ENCODE measurements around the gene FXYD7. TPM values are rescaled to one million over a fixed set of nuclear protein-coding genes. Genes with fewer than 3 reads are reported as not detected.
"Not testable (repeated sequence)": the region's sequence is repeated elsewhere in the genome, so short reads cannot be mapped to it uniquely, and the experiment has no call there.

Gene FXYD7
- total RNA-seq, 2 donors from 2014 or later = 0.40 to 1.4 TPM

DNA sequence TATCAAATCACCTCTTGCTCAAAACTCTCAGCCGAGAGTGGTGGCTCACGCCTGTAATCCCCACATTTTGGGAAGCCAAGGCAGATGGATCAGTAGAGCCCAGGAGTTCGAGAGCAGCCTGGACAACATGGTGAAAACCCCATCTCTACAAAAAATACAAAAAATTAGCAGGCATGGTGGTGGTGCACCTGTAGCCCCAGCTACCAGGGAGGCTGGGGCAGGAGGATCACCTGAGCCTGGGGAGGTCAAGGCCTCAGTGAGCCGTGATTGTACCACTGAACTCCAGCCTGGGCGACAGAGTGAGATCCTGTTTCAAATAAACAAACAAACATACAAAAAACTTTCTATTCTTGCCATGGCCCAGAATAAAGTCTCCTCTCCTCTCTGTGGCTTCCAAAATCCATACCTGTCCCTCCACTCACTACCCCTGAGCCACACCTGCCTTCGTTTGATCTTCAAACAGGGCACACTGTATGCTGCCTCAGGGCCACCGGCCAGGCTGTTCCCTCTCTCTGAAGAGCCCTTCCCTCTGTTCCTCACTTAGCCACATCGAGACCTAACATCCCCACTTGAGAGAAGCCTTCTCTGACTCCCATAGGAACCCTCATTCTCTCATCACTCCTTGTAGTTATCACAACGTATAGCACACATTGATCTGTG lies 14.5 kb upstream of the FXYD7 start:
- no peak for ATAC-seq (replicated peaks)
- Mint-ChIP-seq H3K4me1 (peaks cover 13% of the 10 kb centered on the region), H3K36me3 (ENCODE audit: low read depth) (no peaks in the 10 kb centered on the region), H3K27ac (no peak overlapping the region), H3K9me3 (peaks cover 8% of the 10 kb centered on the region), H3K27me3 (no peaks in the 10 kb centered on the region), H3K4me3 (no peak overlapping the region)

DNA sequence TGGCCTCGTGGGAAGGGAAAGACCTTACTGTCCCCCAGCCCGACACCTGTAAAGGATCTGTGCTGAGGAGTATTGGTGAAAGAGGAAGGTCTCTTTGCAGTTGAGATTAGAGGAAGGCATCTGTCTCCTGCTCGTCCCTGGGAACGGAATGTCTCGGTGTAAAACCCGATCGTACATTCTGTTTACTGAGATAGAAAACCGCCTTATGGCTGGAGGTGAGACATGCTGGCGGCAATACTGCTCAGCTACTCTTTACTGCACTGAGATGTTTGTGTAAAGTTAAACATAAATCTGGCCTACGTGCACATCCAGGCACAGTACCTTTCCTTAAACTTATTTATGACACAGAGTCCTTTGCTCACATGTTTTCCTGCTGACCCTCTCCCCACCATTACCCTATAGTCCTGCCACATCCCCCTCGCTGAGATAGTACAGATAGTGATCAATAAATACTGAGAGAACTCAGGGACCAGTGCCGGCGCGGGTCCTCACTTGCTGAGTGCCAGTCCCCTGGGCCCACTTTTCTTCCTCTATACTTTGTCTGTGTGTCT lies 13.3 kb upstream of the FXYD7 start:
- H3K27ac Mint-ChIP-seq; H3K4me3 Mint-ChIP-seq; H3K27me3 Mint-ChIP-seq; H3K9me3 Mint-ChIP-seq; ATAC-seq (replicated peaks); H3K36me3 Mint-ChIP-seq (ENCODE audit: low read depth); H3K4me1 Mint-ChIP-seq: not testable (repeated sequence)

- H3K4me1 Mint-ChIP-seq = peaks cover 5% of the 10 kb centered on the region
- no peak for ATAC-seq (replicated peaks)
- peaks cover 8% of the 10 kb centered on the region for H3K9me3 Mint-ChIP-seq
- no peak overlapping the region for H3K27ac Mint-ChIP-seq
- H3K27me3 Mint-ChIP-seq = no peaks in the 10 kb centered on the region
- H3K4me3 Mint-ChIP-seq = no peak overlapping the region
- H3K36me3 Mint-ChIP-seq (ENCODE audit: low read depth) = no peaks in the 10 kb centered on the region
These were observed 12.0 kb upstream of the FXYD7 start for GRCh38 chr19:35130761-35131720.

GRCh38 chr19:35132254-35132653 lies 10.8 kb upstream of the FXYD7 start:
- Mint-ChIP-seq H3K4me3 (no peak overlapping the region), H3K9me3 (peaks cover 8% of the 10 kb centered on the region), H3K36me3 (ENCODE audit: low read depth) (no peaks in the 10 kb centered on the region), H3K27me3 (no peaks in the 10 kb centered on the region), H3K4me1 (peaks cover 5% of the 10 kb centered on the region), H3K27ac (no peak overlapping the region)
- ATAC-seq (replicated peaks) = no peak

DNA sequence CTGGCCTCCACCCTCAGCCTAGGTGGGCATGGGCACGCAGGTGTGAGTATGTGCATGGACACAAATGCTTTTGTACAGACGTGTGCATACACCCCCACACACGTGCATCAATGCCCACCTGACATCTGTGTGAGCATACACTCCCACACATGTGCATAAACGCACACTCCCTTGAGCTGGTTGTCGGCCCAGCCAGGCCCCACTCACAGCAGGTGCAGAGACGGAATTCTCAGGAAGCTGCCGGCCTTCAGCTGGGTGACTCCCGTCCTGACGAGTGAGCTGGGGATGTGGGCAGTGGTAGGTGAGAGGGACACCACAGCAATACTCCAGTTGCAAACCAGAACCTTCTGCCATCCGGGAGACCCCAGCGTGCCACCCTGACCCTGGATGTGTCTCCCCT lies 9.2 kb upstream of the FXYD7 start:
- no peak overlapping the region for H3K4me3 Mint-ChIP-seq
- H3K9me3 Mint-ChIP-seq = peaks cover 8% of the 10 kb centered on the region
- no peaks in the 10 kb centered on the region for H3K27me3 Mint-ChIP-seq
- H3K4me1 Mint-ChIP-seq = peaks cover 5% of the 10 kb centered on the region
- no peak overlapping the region for H3K27ac Mint-ChIP-seq
- no peaks in the 10 kb centered on the region for H3K36me3 Mint-ChIP-seq (ENCODE audit: low read depth)
- no peak for ATAC-seq (replicated peaks)

DNA sequence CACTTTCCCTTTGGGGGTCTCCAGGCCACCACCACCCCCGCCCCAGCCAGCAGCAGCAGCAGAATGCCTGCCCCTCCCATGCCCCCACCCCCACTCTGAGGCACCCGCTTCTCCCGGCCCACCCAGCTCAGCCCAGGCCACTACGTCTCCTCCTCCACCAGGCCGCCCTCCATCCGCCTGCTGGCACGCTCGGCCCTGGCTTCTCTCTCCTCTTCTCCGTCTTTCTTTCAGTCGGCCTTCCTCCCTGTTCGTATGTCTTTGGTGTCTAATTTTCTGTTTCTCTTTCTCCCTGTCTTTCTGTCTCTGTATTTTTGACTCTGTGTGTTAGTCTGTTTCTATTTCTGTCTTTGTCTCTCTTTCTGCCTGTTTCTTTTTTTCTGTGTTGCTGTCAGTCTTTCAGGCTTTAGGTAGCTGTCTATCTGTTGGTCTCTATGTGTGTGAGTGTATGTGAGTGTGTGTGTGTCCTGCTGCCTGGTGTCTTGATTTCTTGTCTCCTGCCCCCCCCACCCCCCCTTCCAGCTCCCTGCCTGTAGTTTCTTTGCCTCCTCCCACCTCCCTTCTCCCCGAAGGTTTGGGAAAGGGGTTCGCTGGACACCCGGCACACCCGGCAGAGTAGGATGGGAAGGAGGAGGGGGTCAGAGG lies 8.3 kb upstream of the FXYD7 start, which contains the start of gene LGI4:
Gene LGI4 (minus strand): TSS at position 459 of the 642 bp plus-strand sequence. CDS start 379 bp downstream, at position 80.
- ATAC-seq (replicated peaks) = no peak
- Mint-ChIP-seq H3K36me3 (ENCODE audit: low read depth) (no peaks in the 10 kb centered on the region), H3K27me3 (no peaks in the 10 kb centered on the region), H3K4me3 (no peak within 1 kb of the TSS), H3K4me1 (peaks cover 5% of the 10 kb centered on the region), H3K27ac (no peak within 1 kb of the TSS), H3K9me3 (peaks cover 8% of the 10 kb centered on the region)

DNA sequence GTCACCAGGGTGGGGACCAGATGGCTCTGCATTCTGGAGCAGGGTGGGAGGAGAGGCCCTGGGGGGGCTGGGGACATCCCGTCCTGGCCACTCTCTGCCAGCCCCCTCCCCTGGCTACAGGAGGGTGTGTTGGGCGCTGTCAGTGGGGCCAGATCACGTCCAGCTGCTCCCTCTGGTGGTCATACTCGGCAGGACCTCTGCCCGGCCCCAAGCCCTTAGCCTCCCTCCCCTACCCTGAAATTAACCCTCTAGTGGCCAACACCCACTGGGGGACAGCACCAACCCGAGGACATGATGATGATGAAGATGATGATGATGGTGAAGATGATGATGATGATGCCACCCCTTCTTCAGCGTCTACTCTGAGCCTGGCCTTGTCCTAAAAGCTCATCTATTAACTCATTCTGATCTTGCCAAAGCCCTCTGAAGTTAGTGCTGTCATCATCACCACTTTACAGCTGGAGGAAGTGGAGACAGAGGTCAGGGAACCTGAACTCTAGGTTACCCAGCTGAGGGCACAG lies 7.6 kb upstream of the FXYD7 start:
- H3K27ac Mint-ChIP-seq = no peak overlapping the region
- H3K27me3 Mint-ChIP-seq = no peaks in the 10 kb centered on the region
- H3K9me3 Mint-ChIP-seq = peaks cover 8% of the 10 kb centered on the region
- peak; percentile 93 for ATAC-seq (replicated peaks)
- no peak overlapping the region for H3K4me3 Mint-ChIP-seq
- H3K4me1 Mint-ChIP-seq = peaks cover 5% of the 10 kb centered on the region
- H3K36me3 Mint-ChIP-seq (ENCODE audit: low read depth) = no peaks in the 10 kb centered on the region

DNA sequence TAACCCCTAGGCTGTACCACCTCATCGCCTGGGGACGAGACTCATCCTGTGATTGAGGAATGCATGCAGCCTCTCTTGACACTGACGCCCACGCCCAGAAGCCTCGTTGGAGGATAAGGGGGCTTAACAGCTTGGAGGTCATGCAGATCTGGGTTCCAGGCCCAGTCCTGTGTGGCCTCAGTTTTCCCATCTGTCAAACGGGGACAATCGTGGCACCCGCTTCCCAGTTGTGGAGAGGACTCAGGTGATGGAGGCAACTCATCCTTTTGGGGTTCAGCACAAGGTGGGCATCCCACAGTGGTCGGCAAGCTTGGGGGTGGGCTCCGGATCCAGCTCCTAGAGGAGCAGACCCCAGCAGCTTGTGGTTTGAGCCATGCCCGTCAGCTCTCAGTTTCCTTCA lies 6.8 kb upstream of the FXYD7 start:
- H3K4me1 Mint-ChIP-seq = peaks cover 13% of the 10 kb centered on the region
- H3K9me3 Mint-ChIP-seq = peaks cover 8% of the 10 kb centered on the region
- no peak overlapping the region for H3K27ac Mint-ChIP-seq
- H3K4me3 Mint-ChIP-seq = no peak overlapping the region
- no peaks in the 10 kb centered on the region for H3K27me3 Mint-ChIP-seq
- no peaks in the 10 kb centered on the region for H3K36me3 Mint-ChIP-seq (ENCODE audit: low read depth)
- no peak for ATAC-seq (replicated peaks)

- no peak for ATAC-seq (replicated peaks)
- Mint-ChIP-seq H3K36me3 (ENCODE audit: low read depth) (no peaks in the 10 kb centered on the region), H3K27ac (no peak overlapping the region), H3K4me3 (no peak overlapping the region), H3K4me1 (peaks cover 17% of the 10 kb centered on the region), H3K27me3 (no peaks in the 10 kb centered on the region), H3K9me3 (peaks cover 8% of the 10 kb centered on the region)
These were observed 5.9 kb upstream of the FXYD7 start for GRCh38 chr19:35136977-35137702.

DNA sequence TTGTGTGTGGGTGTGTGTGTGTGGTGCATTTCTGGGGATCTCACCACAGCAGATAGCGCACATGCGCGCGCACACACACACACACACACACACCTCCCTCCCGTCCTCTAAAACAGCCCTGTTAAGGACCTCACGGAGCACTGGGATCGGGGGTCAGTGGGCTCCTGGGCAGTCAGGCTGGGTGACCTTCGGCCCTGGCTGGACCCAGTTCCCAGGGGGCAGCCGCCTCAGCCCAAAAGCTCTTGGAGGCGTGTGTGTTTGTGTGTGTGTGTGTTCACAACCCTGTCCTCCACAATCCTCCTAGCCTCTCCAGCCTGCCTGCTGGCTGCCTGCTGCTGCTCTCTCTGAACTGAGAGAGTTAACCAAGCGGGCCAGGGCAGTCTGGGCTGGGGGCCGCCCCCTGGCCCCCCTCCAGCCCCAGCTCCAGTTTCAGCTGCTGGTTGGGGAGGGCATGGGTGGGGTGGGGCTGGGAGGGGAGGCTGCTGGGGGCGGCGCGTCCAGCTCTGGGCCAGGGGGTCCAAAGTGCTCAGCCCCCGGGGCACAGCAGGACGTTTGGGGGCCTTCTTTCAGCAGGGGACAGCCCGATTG lies 4.7 kb upstream of the FXYD7 start, which contains the start of gene FXYD1:
Gene FXYD1 (plus strand): TSS at position 520 of the 588 bp plus-strand sequence. CDS start 1,256 bp downstream, outside the sequence.
- H3K9me3 Mint-ChIP-seq = no peaks in the 10 kb centered on the region
- peaks cover 17% of the 10 kb centered on the region for H3K4me1 Mint-ChIP-seq
- no peaks in the 10 kb centered on the region for H3K36me3 Mint-ChIP-seq (ENCODE audit: low read depth)
- no peak within 1 kb of the TSS for H3K4me3 Mint-ChIP-seq
- no peak for ATAC-seq (replicated peaks)
- no peaks in the 10 kb centered on the region for H3K27me3 Mint-ChIP-seq
- H3K27ac Mint-ChIP-seq = no peak within 1 kb of the TSS

- peaks cover 22% of the 10 kb centered on the region for H3K4me1 Mint-ChIP-seq
These were observed 2.7 kb upstream of the FXYD7 start for GRCh38 chr19:35140207-35140961.

GRCh38 chr19:35140962-35141836 lies 1.9 kb upstream of the FXYD7 start:
- H3K27me3 Mint-ChIP-seq = no peaks in the 10 kb centered on the region
- H3K4me3 Mint-ChIP-seq = peak overlapping the region; percentile 90
- peak overlapping the region; percentile 51 for H3K27ac Mint-ChIP-seq
- H3K36me3 Mint-ChIP-seq (ENCODE audit: low read depth) = no peaks in the 10 kb centered on the region
- ATAC-seq (replicated peaks) = peak; percentile 90
- no peaks in the 10 kb centered on the region for H3K9me3 Mint-ChIP-seq
- peaks cover 22% of the 10 kb centered on the region for H3K4me1 Mint-ChIP-seq

More at GRCh38 chr19:35140207-35140961, 2.7 kb upstream of the FXYD7 start:
- Mint-ChIP-seq H3K27ac (peak overlapping the region; percentile 51), H3K4me3 (peak overlapping the region; percentile 90), H3K27me3 (no peaks in the 10 kb centered on the region), H3K36me3 (ENCODE audit: low read depth) (no peaks in the 10 kb centered on the region), H3K9me3 (no peaks in the 10 kb centered on the region)
- no peak for ATAC-seq (replicated peaks)
